GM10266 (cell line): ENCODE measurements around the gene TSHZ2.

Source experiments
- DNase-seq: peaks from one replicate; pipeline ENCODE4 v3.0.0; 2012; ENCODE audit errors: extremely low spot score
- CTCF ChIP-seq: IDR thresholded peaks from 2 replicates; pipeline ENCODE4 v1.5.1; 2012; ENCODE audit warnings: mild to moderate bottlenecking, low read depth; ENCODE audit not compliant: control insufficient read depth, insufficient read depth; ENCODE audit errors: missing control alignments

TSHZ2 gene

GRCh38 chr20:53161073-53161472 lies 188.9 kb downstream of the TSHZ2 start:
- no peak for TF ChIP-seq CTCF

GRCh38 chr20:53161473-53161872 lies 189.3 kb downstream of the TSHZ2 start:
- DNase-seq, result no peak
- TF ChIP-seq CTCF, result no peak

More at GRCh38 chr20:53161073-53161472, 188.9 kb downstream of the TSHZ2 start:
- DNase-seq, result no peak

GRCh38 chr20:53162251-53162835 lies 190.2 kb downstream of the TSHZ2 start:
- TF ChIP-seq CTCF, result no peak
- DNase-seq, result no peak

GRCh38 chr20:53163486-53163885 lies 191.3 kb downstream of the TSHZ2 start:
- no peak for TF ChIP-seq CTCF
- DNase-seq, result no peak

- TF ChIP-seq CTCF, result no peak
- DNase-seq, result no peak
Measured at GRCh38 chr20:53164072-53164471, 191.9 kb downstream of the TSHZ2 start.

- no peak for DNase-seq
- no peak for TF ChIP-seq CTCF
Measured at GRCh38 chr20:53165452-53165851, 193.3 kb downstream of the TSHZ2 start.

- no peak for DNase-seq
- no peak for TF ChIP-seq CTCF
Measured at GRCh38 chr20:53168491-53168890, 196.3 kb downstream of the TSHZ2 start.
